GM12872 (cell line): ENCODE measurements around the gene SV2C.

Experiments
- TF ChIP-seq, protein P1 (sequence below): IDR thresholded peaks from 3 replicates; pipeline ENCODE4 v1.5.1; 2011; ENCODE audit warnings: low read depth, mild to moderate bottlenecking, low read length, moderate library complexity; ENCODE audit not compliant: insufficient read depth

The SV2C gene

GRCh38 chr5:76209297-76209696 is 126.1 kb downstream of the SV2C start:
- TF ChIP-seq, protein P1, sequence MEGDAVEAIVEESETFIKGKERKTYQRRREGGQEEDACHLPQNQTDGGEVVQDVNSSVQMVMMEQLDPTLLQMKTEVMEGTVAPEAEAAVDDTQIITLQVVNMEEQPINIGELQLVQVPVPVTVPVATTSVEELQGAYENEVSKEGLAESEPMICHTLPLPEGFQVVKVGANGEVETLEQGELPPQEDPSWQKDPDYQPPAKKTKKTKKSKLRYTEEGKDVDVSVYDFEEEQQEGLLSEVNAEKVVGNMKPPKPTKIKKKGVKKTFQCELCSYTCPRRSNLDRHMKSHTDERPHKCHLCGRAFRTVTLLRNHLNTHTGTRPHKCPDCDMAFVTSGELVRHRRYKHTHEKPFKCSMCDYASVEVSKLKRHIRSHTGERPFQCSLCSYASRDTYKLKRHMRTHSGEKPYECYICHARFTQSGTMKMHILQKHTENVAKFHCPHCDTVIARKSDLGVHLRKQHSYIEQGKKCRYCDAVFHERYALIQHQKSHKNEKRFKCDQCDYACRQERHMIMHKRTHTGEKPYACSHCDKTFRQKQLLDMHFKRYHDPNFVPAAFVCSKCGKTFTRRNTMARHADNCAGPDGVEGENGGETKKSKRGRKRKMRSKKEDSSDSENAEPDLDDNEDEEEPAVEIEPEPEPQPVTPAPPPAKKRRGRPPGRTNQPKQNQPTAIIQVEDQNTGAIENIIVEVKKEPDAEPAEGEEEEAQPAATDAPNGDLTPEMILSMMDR = peak; percentile 35; the same call in 1 of the 3 replicates

DNA sequence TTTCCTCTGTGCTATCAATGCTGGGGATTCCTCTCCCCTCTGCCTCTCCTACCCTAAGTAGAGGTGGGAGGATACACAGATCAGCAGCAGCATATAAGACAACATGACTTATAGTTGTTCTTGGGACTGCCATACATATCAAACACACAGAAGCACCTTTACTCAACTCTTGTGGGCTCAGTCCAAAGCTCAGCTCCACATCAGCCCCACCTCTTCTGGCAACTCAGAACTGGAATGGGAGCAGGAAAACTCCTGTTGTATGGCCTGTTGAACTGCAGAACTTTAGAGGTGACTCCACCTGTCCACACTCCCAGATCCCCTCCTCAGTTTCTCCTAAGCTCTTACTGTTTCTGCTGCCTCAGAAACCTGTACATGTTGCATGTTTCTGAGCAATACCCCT is 127.8 kb downstream of the SV2C start:
- TF ChIP-seq, protein P1 = no peak

GRCh38 chr5:76213858-76214257 is 130.7 kb downstream of the SV2C start:
- TF ChIP-seq, protein P1 = no peak

GRCh38 chr5:76216748-76217147 is 133.6 kb downstream of the SV2C start:
- TF ChIP-seq, protein P1 = no peak

- TF ChIP-seq, protein P1 = no peak
Measured at GRCh38 chr5:76219636-76220035, 136.5 kb downstream of the SV2C start.

DNA sequence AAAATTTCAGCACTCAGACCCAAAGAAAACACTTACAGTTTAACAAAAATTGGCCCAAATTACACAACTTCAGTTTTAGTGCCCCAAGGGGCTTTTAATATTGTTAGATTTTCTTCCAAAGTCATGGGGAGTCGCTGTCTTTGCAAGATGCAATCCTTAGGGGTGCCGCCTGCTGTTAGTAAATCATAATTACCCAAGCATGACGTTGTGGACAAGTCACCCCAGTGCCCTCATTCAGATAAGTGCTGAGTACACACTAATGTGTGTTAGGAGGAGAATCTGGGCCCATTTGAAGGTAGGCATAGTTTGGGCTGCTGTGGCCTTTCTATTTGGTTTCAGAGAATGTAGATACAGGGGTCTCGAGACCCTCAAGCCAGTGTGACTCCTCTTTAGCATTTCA is 138.1 kb downstream of the SV2C start:
- TF ChIP-seq, protein P1 = no peak

GRCh38 chr5:76222318-76222717 is 139.1 kb downstream of the SV2C start:
- TF ChIP-seq, protein P1 = no peak

GRCh38 chr5:76223696-76224095 is 140.5 kb downstream of the SV2C start:
- TF ChIP-seq, protein P1 = no peak
